ENCODE measurements around the gene GMDS. TPM values are rescaled to one million over a fixed set of nuclear protein-coding genes. Genes with fewer than 3 reads are reported as not detected.

The GMDS gene
- total and polyA plus RNA-seq, 2 of the 8 experiments (the other 6 are each of a cell fraction or from before 2014, with no cell fraction given), result 16.8 to 50.0 TPM

DNA sequence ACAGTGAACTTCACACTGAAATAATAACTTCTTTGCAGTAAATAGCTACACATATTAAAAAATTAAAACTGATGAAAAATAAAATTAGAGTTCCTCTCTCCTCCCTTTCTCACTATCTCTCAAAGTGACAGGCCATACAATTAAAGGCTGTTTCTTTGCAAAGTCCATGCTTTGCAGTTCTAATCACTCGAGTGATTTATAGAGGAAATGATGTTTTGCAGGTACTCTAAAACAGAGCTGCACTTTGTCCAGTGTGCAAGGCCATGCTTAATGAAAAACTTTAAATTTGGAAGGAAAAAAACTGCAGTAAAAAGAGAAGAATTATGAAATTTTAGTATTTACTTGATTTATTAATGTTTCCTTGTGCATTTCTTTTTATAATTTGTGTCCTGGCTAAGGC lies 112.5 kb downstream of the GMDS start:
- Histone ChIP-seq H3K79me1 (ENCODE audit: low read depth, low read length) (no peaks in the 10 kb centered on the region), H3K56ac (replicated peaks; ENCODE audit: insufficient read length, low read depth, low read length) (no peak overlapping the region), H3K23ac (ENCODE audit: insufficient read length) (no peak overlapping the region), H4K5ac (ENCODE audit: insufficient read length, low read depth, low read length) (no peak overlapping the region), H2BK5ac (ENCODE audit: low read depth, low read length) (no peak overlapping the region), H2BK120ac (replicated peaks; ENCODE audit: low read depth, low read length) (no peak overlapping the region), H3K23me2 (ENCODE audit: low read depth, low read length) (no peaks in the 10 kb centered on the region), H4K20me1 (replicated peaks in 1 of 2; ENCODE audit: control insufficient read depth in 1 of 2, insufficient read depth in 2 of 2, low read length in 2 of 2) (no peaks in the 10 kb centered on the region), H3K4me2 (ENCODE audit: insufficient read depth in 1 of 2, low read depth in 2 of 2, low read length in 2 of 2) (no peak overlapping the region), H3K14ac (ENCODE audit: insufficient read length) (no peak overlapping the region), H2AK5ac (ENCODE audit: low read depth, low read length) (no peak overlapping the region), H3K79me2 (ENCODE audit: control insufficient read depth in 1 of 2, insufficient read depth in 2 of 2, low read length in 2 of 2) (peaks cover 0 to 6% of the 10 kb centered on the region in 2 experiments; a peak in 1 of 4 replicates), H2BK15ac (ENCODE audit: low read length) (no peak overlapping the region), H4K8ac (ENCODE audit: extremely low read depth, insufficient read depth, low read length) (no peak overlapping the region), H2BK20ac (ENCODE audit: low read length) (no peak overlapping the region), H4K91ac (replicated peaks; ENCODE audit: insufficient read length, low read length) (no peak overlapping the region), H2BK12ac (ENCODE audit: low read depth, low read length) (no peak overlapping the region), H3K4ac (replicated peaks; ENCODE audit: insufficient read length, low read depth, low read length) (no peak overlapping the region), H3K36me3 (ENCODE audit: control insufficient read depth in 2 of 4, insufficient read depth in 4 of 4, low read length in 3 of 4) (no peaks in the 10 kb centered on the region), H3K9ac (replicated peaks in 1 of 4; ENCODE audit: extremely low read depth in 1 of 4, low read depth in 3 of 4, low read length in 3 of 4) (no peak overlapping the region), H3K27me3 (replicated peaks in 1 of 4; ENCODE audit: control insufficient read depth in 3 of 4, extremely low read depth in 1 of 4, insufficient read depth in 3 of 4, low read length in 3 of 4) (no peaks in the 10 kb centered on the region), H2AFZ (ENCODE audit: low read length) (no peak overlapping the region), H3K27ac (ENCODE audit: low read depth, low read length) (no peak overlapping the region), H3K4me3 (ENCODE audit: extremely low read depth in 1 of 4, insufficient read depth in 2 of 4, low read depth in 3 of 4, low read length in 4 of 4) (no peak overlapping the region), H3K9me3 (ENCODE audit: insufficient read depth in 2 of 2, low read depth in 1 of 2, low read length in 1 of 2) (no peaks in the 10 kb centered on the region), H3K4me1 (replicated peaks in 1 of 4; ENCODE audit: control insufficient read depth in 3 of 4, insufficient read depth in 4 of 4, low read length in 3 of 4) (no peaks in the 10 kb centered on the region; a peak in 1 of 7 replicates), H3K18ac (ENCODE audit: extremely low read depth, low read length) (no peak overlapping the region)
- ChIA-PET CTCF (ENCODE audit: partially characterized antibody) (interaction anchor here (1.5 kb wide), 1 partner anchor 210 kb away, joined by 3 read pairs; no protein-coding TSS in a partner anchor), POLR2A (ENCODE audit: partially characterized antibody) (no interaction called here)
- 84% methylated on average over 1 of the region's 1 CpG; no CpG with 5 or more reads in 1 of the 2 experiments for WGBS, 2 experiments (ENCODE audit: extremely low coverage in 1 of 2, insufficient coverage in 1 of 2, insufficient read length in 1 of 2, insufficient replicate concordance in 2 of 2, low coverage in 1 of 2, low lambda C conversion rate in 2 of 2, missing lambda C conversion rate in 1 of 2)
- no peak for DNase-seq (ENCODE audit: low read depth in 1 of 2, low spot score in 2 of 2)
- FAIRE-seq, result no peak
- no peak for TF ChIP-seq BCL11A (IDR thresholded peaks at IDR 0.05; ENCODE audit: low read depth in 2 of 2, low read length in 2 of 2)
- no peak for TF ChIP-seq SUZ12 (IDR thresholded peaks at IDR 0.05; ENCODE audit: low read length)
- TF ChIP-seq CEBPB (IDR thresholded peaks at IDR 0.05; ENCODE audit: low read depth, low read length), result no peak
- no peak for TF ChIP-seq BRCA1 (IDR thresholded peaks at IDR 0.05; ENCODE audit: low read depth, low read length)
- TF ChIP-seq CHD2 (IDR thresholded peaks at IDR 0.05; ENCODE audit: low read length), result no peak
- TF ChIP-seq CREB1 (IDR thresholded peaks at IDR 0.05), result no peak
- no peak for TF ChIP-seq BACH1 (IDR thresholded peaks at IDR 0.05; ENCODE audit: low read length)
- TF ChIP-seq PHF8 (conservative IDR thresholded peaks at IDR 0.05; ENCODE audit: low read depth, low read length), result no peak
- TF ChIP-seq GABPA (IDR thresholded peaks at IDR 0.05; ENCODE audit: borderline replicate concordance, insufficient read depth, low read length), result no peak
- TF ChIP-seq ASH2L (IDR thresholded peaks at IDR 0.05; ENCODE audit: low read length), result no peak
- TF ChIP-seq RNF2 (IDR thresholded peaks at IDR 0.05; ENCODE audit: borderline replicate concordance, low read depth, low read length, missing control alignments, poor library complexity, severe bottlenecking), result no peak
- no peak for TF ChIP-seq EZH2 (IDR thresholded peaks at IDR 0.05; ENCODE audit: low read depth, low read length, severe bottlenecking)
- TF ChIP-seq CTBP2 (IDR thresholded peaks at IDR 0.05; ENCODE audit: borderline replicate concordance, insufficient read depth, insufficient read length, low read length), result no peak
- no peak for TF ChIP-seq SP2 (IDR thresholded peaks at IDR 0.05; ENCODE audit: low read length)
- TF ChIP-seq SIRT6 (IDR thresholded peaks at IDR 0.05; ENCODE audit: low read length), result no peak
